IMR-90 (cell line): ENCODE data around the gene ACYP2. TPM values are rescaled to one million over a fixed set of nuclear protein-coding genes. Genes with fewer than 3 reads are reported as not detected.
A peak's percentile ranks its signal among the peaks of the same experiment; 100 is the strongest.

Source experiments
- ATAC-seq: fragments of 200-7000 bp; cut with Tn5 transposase; 2 replicates; pipeline ENCODE4 v1.9.1; 2020; ENCODE audit warnings: low read depth, mild to moderate bottlenecking, moderate library complexity
- BruUV-seq: library from RNA; stranded (reverse); fragments of 400-500 nt; replicated peaks from 2 replicates; lab custom pipeline; 2021; lab: Mats Ljungman, UMichigan
- CTCF ChIA-PET: fragments of 300-600 bp; formaldehyde crosslinking; extraction: SDS; loops from one replicate; lab custom pipeline; 2021; ENCODE audit warnings: antibody characterized with exemption; lab: Yijun Ruan, JAX
- POLR2A ChIA-PET: fragments of 300-600 bp; sonication (Branson Sonifier 250); formaldehyde crosslinking; loops from one replicate; lab custom pipeline; 2022; ENCODE audit warnings: antibody characterized with exemption; ENCODE audit not compliant: unreplicated experiment; lab: Charles Lee
- DNase-seq: peaks from one replicate; pipeline ENCODE4 v3.0.0; 2013
- H2AFZ ChIP-seq: replicated peaks from 2 replicates; pipeline ENCODE3; 2013; ENCODE audit warnings: low read length, mild to moderate bottlenecking; ENCODE audit not compliant: poor library complexity
- H2AK5ac ChIP-seq: 2 replicates; pipeline ENCODE4 v1.6.1; 2013; ENCODE audit warnings: low read depth, low read length, inconsistent platforms
- H2AK9ac ChIP-seq: replicated peaks from 2 replicates; pipeline ENCODE3; 2013; ENCODE audit warnings: mild to moderate bottlenecking, low read depth, low read length, moderate library complexity; ENCODE audit not compliant: poor library complexity
- H2BK120ac ChIP-seq: 2 replicates; pipeline ENCODE4 v1.6.1; 2013; ENCODE audit warnings: low read depth, low read length, inconsistent platforms
- H2BK15ac ChIP-seq: 3 replicates; pipeline ENCODE4 v1.6.1; 2013; ENCODE audit warnings: low read depth, low read length, inconsistent platforms
- H2BK20ac ChIP-seq: 2 replicates; pipeline ENCODE4 v1.6.1; 2013; ENCODE audit warnings: low read depth, mild to moderate bottlenecking, inconsistent platforms, low read length, moderate library complexity
- H2BK5ac ChIP-seq: 2 replicates; pipeline ENCODE4 v1.6.1; 2013; ENCODE audit warnings: mild to moderate bottlenecking, low read depth, low read length, inconsistent platforms; ENCODE audit not compliant: poor library complexity, severe bottlenecking
- H3K14ac ChIP-seq: replicated peaks from 2 replicates; pipeline ENCODE4 v1.6.1; 2013; ENCODE audit warnings: low read depth, low read length, inconsistent platforms
- H3K18ac ChIP-seq: 2 replicates; pipeline ENCODE4 v1.6.1; 2013; ENCODE audit warnings: low read depth, low read length, control low read depth
- H3K23ac ChIP-seq: 2 replicates; pipeline ENCODE4 v1.6.1; 2013; ENCODE audit warnings: low read depth, low read length, inconsistent platforms
- H3K27ac ChIP-seq: 2 replicates; pipeline ENCODE4 v1.5.1; 2013; ENCODE audit warnings: mild to moderate bottlenecking, control low read depth, low read length; ENCODE audit not compliant: insufficient read depth
- H3K27me3 ChIP-seq: 2 replicates; pipeline ENCODE4 v1.6.1; 2013; ENCODE audit warnings: low read length; ENCODE audit not compliant: control insufficient read depth, insufficient read depth
- H3K36me3 ChIP-seq: 2 replicates; pipeline ENCODE4 v1.6.1; 2013; ENCODE audit warnings: low read length, mixed read lengths; ENCODE audit not compliant: control insufficient read depth, insufficient read depth
- H3K4ac ChIP-seq: 2 replicates; pipeline ENCODE4 v1.6.1; 2013; ENCODE audit warnings: low read depth, low read length, inconsistent platforms
- H3K4me1 ChIP-seq: 2 replicates; pipeline ENCODE4 v1.6.1; 2013; ENCODE audit warnings: low read length, mixed read lengths; ENCODE audit not compliant: control insufficient read depth, insufficient read depth
- H3K4me2 ChIP-seq: 2 replicates; pipeline ENCODE4 v1.6.1; 2013; ENCODE audit warnings: low read depth, mild to moderate bottlenecking, control low read depth, low read length, moderate library complexity
- H3K4me3 ChIP-seq: 2 replicates; pipeline ENCODE4 v1.5.1; 2013; ENCODE audit warnings: low read depth, mild to moderate bottlenecking, control low read depth, low read length, moderate library complexity; ENCODE audit not compliant: insufficient read depth
- H3K56ac ChIP-seq: 2 replicates; pipeline ENCODE4 v1.6.1; 2013; ENCODE audit warnings: low read length, inconsistent platforms; ENCODE audit not compliant: insufficient read depth; ENCODE audit errors: extremely low read depth
- H3K79me1 ChIP-seq, 2 experiments: 2 replicates each; pipeline ENCODE4 v1.6.1; 2013; ENCODE audit warnings: low read length in 2 of 2, inconsistent platforms in 1 of 2, low read depth in 1 of 2
- H3K9ac ChIP-seq: 2 replicates; pipeline ENCODE4 v1.6.1; 2013; ENCODE audit warnings: low read depth, low read length, control low read depth
- H3K9me1 ChIP-seq: 2 replicates; pipeline ENCODE4 v1.6.1; 2013; ENCODE audit warnings: low read length, inconsistent platforms; ENCODE audit not compliant: insufficient read depth
- H3K9me3 ChIP-seq: 2 replicates; pipeline ENCODE4 v1.6.1; 2013; ENCODE audit warnings: low read length; ENCODE audit not compliant: control insufficient read depth, insufficient read depth
- H4K20me1 ChIP-seq: 2 replicates; pipeline ENCODE4 v1.6.1; 2013; ENCODE audit warnings: low read length, inconsistent platforms; ENCODE audit not compliant: insufficient read depth
- H4K5ac ChIP-seq: 2 replicates; pipeline ENCODE4 v1.6.1; 2013; ENCODE audit warnings: mild to moderate bottlenecking, low read depth, low read length, control low read depth
- H4K8ac ChIP-seq, 2 experiments: 2 replicates each; pipeline ENCODE4 v1.6.1; 2013; ENCODE audit warnings: low read depth in 2 of 2, low read length in 2 of 2, control low read depth in 1 of 2, inconsistent platforms in 1 of 2
- H4K91ac ChIP-seq: 2 replicates; pipeline ENCODE4 v1.6.1; 2013; ENCODE audit warnings: low read depth, low read length, inconsistent platforms; ENCODE audit not compliant: insufficient read depth
- POLR2A ChIP-seq: IDR thresholded peaks from 2 replicates; pipeline ENCODE4 v1.6.1; 2012; ENCODE audit warnings: mild to moderate bottlenecking, low read depth, low read length
- WGBS, 2 experiments: methylation state at CpG; one replicate each; pipeline versions ENCODE4 v1.1.5 to v1.1.7; 2013; ENCODE audit warnings: missing lambda C conversion rate in 2 of 2; ENCODE audit not compliant: insufficient read length in 1 of 2; ENCODE audit errors: extremely low coverage in 2 of 2; 5-methylcytosine and 5-hydroxymethylcytosine counted together
- dilution Hi-C: fragments of 300-500 bp; cut with HindIII; formaldehyde crosslinking; loops from one replicate; pipeline ENCODE4 v1.14.3; 2018; ENCODE audit warnings: low sequenced_read_pairs; ENCODE audit not compliant: unreplicated experiment
- in situ Hi-C: fragments of 300-500 bp; cut with MboI; formaldehyde crosslinking; loops from 3 replicates; pipeline ENCODE4 v1.14.3; 2019; ENCODE audit warnings: low sequenced_read_pairs, inconsistent platforms, mixed read lengths
- intact Hi-C: fragments of 100-400 bp; cut with micrococcal nuclease; formaldehyde crosslinking; loops from 2 replicates; pipeline ENCODE4 v1.10.0; 2022
- polyA plus RNA-seq, 3 experiments: library from polyadenylated mRNA; depleted of rRNA; stranded (reverse); fragments of >200 nt; gene quantifications; 2 replicates each; pipeline ENCODE4 v1.2.3, GENCODE V29; 2012; ENCODE audit warnings: low replicate concordance in 1 of 3
- total RNA-seq: library from RNA; depleted of rRNA; stranded (reverse); fragments of >200 nt; gene quantifications from 2 replicates; pipeline ENCODE4 v1.2.3, GENCODE V29; 2012
- TF ChIP-seq, protein P1 (sequence below): fragments of 150-350 bp; IDR thresholded peaks from 2 replicates; pipeline ENCODE4 v1.6.1; 2016; ENCODE audit warnings: low read depth, mild to moderate bottlenecking, low read length, moderate library complexity, borderline replicate concordance

Gene ACYP2
- total and polyA plus RNA-seq, 2 of the 4 experiments (the other 2 are of a cell fraction): 3.9 to 7.4 TPM

DNA sequence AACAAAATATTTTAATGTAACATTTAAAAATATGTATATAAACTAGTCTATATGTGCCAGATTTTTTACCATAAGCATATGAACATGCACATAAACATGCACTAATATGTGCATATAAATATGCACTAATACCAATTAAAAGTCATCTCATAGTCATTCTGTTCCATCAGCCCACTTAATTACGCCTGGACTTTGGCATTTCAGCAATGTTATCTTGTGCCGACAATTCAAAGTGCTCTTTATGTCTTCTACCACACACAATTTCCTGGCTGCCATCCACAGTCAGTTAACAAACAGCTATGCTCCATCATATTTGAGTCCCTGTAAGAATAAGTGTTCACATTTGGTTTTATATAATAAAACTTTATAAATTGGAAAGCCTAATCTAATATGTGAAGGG is 233.2 kb downstream of the ACYP2 start:
- Histone ChIP-seq H4K5ac (no peak overlapping the region), H3K27me3 (no peaks in the 10 kb centered on the region; the same call in 1 of the 2 replicates), H3K56ac (no peak overlapping the region), H4K20me1 (no peaks in the 10 kb centered on the region), H3K4ac (no peak overlapping the region), H3K36me3 (no peaks in the 10 kb centered on the region), H3K23ac (0 out of 2 replicates have a peak overlapping the region, but pooled peaks have one; percentile 59), H2BK20ac (no peak overlapping the region), H3K9ac (no peak overlapping the region), H2AK9ac (no peak overlapping the region), H3K18ac (no peak overlapping the region), H2AK5ac (no peak overlapping the region), H3K79me1 (no peaks in the 10 kb centered on the region), H3K4me2 (no peak overlapping the region), H2BK5ac (no peak overlapping the region), H3K14ac (no peak overlapping the region), H3K4me1 (no peaks in the 10 kb centered on the region), H3K9me1 (no peaks in the 10 kb centered on the region), H4K8ac (no peak overlapping the region), H2AFZ (no peak overlapping the region), H4K91ac (no peak overlapping the region), H2BK15ac (no peak overlapping the region), H3K9me3 (no peaks in the 10 kb centered on the region), H3K27ac (no peak overlapping the region), H3K4me3 (no peak overlapping the region), H2BK120ac (no peak overlapping the region)
- POLR2A ChIA-PET: no interaction called here
- WGBS, 2 experiments: 18% methylated on average over 2 of the region's 2 CpGs; no CpG with 5 or more reads in 1 of the 2 experiments
- in situ Hi-C loops (no loop called here), intact Hi-C loops (no loop called here), dilution Hi-C loops (no loop called here)
- CTCF ChIA-PET: no interaction called here
- TF ChIP-seq, protein P1, sequence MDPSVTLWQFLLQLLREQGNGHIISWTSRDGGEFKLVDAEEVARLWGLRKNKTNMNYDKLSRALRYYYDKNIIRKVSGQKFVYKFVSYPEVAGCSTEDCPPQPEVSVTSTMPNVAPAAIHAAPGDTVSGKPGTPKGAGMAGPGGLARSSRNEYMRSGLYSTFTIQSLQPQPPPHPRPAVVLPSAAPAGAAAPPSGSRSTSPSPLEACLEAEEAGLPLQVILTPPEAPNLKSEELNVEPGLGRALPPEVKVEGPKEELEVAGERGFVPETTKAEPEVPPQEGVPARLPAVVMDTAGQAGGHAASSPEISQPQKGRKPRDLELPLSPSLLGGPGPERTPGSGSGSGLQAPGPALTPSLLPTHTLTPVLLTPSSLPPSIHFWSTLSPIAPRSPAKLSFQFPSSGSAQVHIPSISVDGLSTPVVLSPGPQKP: no peak
- TF ChIP-seq POLR2A: no peak
- ATAC-seq: peak; percentile 74
- BruUV-seq: no TSS peak
- peak; percentile 64 for DNase-seq
